Measurements from ENCODE around the gene ARHGEF38.

- TF ChIP-seq POLR2AphosphoS5 (IDR thresholded peaks at IDR 0.05; ENCODE audit: low read depth, low read length) (no peak), FOXP2 (optimal IDR thresholded peaks at IDR 0.05; ENCODE audit: borderline replicate concordance, extremely low read depth, extremely low read length, insufficient read depth) (no peak), SIN3A (IDR thresholded peaks at IDR 0.05; ENCODE audit: borderline replicate concordance, insufficient read depth, low read length) (no peak), TAF1 (IDR thresholded peaks at IDR 0.05; ENCODE audit: borderline replicate concordance, insufficient read depth, low read length) (no peak)
These were observed 50.7 kb downstream of the ARHGEF38 start for GRCh38 chr4:105603158-105603557.
